ENCODE data around the gene RSPRY1. TPM values are rescaled to one million over a fixed set of nuclear protein-coding genes. Genes with fewer than 3 reads are reported as not detected.

RSPRY1 gene
- total and polyA plus RNA-seq, 9 donors: 18.9 to 33.6 (median 24.2) TPM

DNA sequence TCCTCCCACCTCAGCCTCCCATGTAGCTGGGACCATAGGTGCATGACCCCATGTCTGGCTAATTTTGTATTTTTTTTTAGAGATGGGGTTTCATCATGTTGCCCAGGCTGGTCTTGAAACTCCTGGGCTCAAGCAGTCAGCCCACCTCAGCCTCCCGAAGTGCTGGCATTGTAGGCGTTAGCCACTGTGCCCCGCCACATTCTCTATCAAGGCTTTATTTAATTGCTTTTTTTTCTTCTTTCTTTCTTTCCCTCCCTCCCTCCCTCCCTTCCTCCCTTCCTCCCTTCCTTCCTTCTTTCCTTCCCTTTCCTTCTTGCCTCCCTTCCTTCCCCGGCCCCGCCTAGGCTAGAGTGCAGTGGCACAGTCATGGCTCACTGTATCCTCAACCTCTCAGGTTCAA, 23.7 kb downstream of the RSPRY1 start:
- H3K4me3 ChIP-seq (ENCODE audit: low read length): no peak overlapping the region
- H3K4me1 ChIP-seq (ENCODE audit: control insufficient read depth, insufficient read depth, low read length): no peaks in the 10 kb centered on the region
- no peaks in the 10 kb centered on the region for H3K27me3 ChIP-seq (ENCODE audit: control insufficient read depth, insufficient read depth, low read length)
- no peak for DNase-seq
- WGBS (ENCODE audit: insufficient coverage): 100% methylated on average over 5 of the region's 5 CpGs
- H3K27ac ChIP-seq (ENCODE audit: low read length): no peak overlapping the region
- H3K9me3 ChIP-seq (replicated peaks; ENCODE audit: control insufficient read depth, low read depth, low read length): no peaks in the 10 kb centered on the region
- H3K36me3 ChIP-seq (ENCODE audit: control insufficient read depth, insufficient read depth, low read length): peaks cover 58% of the 10 kb centered on the region

DNA sequence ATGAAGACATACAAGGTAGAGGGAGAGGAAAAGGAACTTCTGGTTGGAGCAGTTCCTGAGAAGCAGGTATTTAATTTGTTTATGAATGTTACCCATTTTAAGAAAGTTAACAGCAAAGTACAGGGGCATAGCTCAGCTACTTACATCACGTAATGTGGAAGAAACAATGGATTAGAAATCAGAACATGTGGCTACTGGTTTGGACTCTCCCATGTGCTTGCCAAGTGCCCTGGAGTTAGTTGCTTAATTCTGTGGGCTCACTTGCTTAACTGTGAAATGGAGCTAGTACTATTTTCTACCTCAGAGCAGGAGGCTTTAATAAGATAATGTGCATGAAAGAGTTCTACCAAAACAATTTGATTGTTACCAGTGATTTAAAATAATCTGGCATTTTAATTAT, 27.3 kb downstream of the RSPRY1 start:
- DNase-seq: no peak
- H3K4me1 ChIP-seq (ENCODE audit: control insufficient read depth, insufficient read depth, low read length): no peaks in the 10 kb centered on the region
- H3K9me3 ChIP-seq (replicated peaks; ENCODE audit: control insufficient read depth, low read depth, low read length): no peaks in the 10 kb centered on the region
- H3K27ac ChIP-seq (ENCODE audit: low read length): no peak overlapping the region
- no peak overlapping the region for H3K4me3 ChIP-seq (ENCODE audit: low read length)
- peaks cover 64% of the 10 kb centered on the region for H3K36me3 ChIP-seq (ENCODE audit: control insufficient read depth, insufficient read depth, low read length)
- WGBS (ENCODE audit: insufficient coverage): no CpG with 5 or more reads among the region's 1 CpG
- H3K27me3 ChIP-seq (ENCODE audit: control insufficient read depth, insufficient read depth, low read length): no peaks in the 10 kb centered on the region

DNA sequence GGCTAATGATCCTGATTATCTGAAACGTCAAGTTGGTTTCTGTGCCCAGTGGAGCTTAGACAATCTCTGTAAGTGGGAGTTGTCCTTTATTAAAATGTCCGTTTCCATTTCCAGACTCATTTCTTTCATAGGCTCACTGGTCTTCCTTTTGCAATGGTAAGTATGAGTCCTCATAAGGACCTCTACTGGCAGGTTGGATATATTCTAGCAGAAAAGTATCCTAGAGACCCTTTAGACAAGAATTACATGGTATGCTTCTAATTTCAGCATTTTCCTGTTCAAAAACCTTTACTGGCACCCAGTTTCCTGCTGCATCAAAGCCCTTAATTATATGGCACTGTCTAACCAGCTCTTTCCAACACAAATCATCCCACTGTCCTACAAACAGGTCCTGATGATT, 30.8 kb downstream of the RSPRY1 start:
- no peaks in the 10 kb centered on the region for H3K4me1 ChIP-seq (ENCODE audit: control insufficient read depth, insufficient read depth, low read length)
- H3K27ac ChIP-seq (ENCODE audit: low read length): no peak overlapping the region
- H3K36me3 ChIP-seq (ENCODE audit: control insufficient read depth, insufficient read depth, low read length): peaks cover 58% of the 10 kb centered on the region
- no peak for DNase-seq
- no CpG with 5 or more reads among the region's 2 CpGs for WGBS (ENCODE audit: insufficient coverage)
- H3K9me3 ChIP-seq (replicated peaks; ENCODE audit: control insufficient read depth, low read depth, low read length): no peaks in the 10 kb centered on the region
- H3K27me3 ChIP-seq (ENCODE audit: control insufficient read depth, insufficient read depth, low read length): no peaks in the 10 kb centered on the region
- no peak overlapping the region for H3K4me3 ChIP-seq (ENCODE audit: low read length)

DNA sequence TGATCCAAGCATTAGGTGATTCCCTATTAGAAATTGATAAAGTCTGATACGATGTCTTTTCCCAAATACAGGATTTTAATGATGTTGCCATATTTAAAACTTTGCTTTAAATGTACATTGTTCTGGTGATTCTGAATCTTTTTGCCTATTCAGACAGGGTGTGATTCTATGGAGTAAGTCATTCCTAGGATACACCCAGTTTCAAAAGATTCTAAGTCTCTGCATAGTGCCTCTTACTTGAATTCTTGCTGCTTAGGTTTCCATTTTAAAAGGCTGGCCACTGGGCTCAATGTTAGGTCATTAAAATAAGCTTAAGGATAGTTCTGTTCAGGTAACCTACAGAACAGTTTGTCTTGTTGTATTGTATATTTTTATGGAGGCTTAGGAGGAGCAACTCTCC, 36.9 kb downstream of the RSPRY1 start:
- no CpG with 5 or more reads among the region's 1 CpG for WGBS (ENCODE audit: insufficient coverage)

DNA sequence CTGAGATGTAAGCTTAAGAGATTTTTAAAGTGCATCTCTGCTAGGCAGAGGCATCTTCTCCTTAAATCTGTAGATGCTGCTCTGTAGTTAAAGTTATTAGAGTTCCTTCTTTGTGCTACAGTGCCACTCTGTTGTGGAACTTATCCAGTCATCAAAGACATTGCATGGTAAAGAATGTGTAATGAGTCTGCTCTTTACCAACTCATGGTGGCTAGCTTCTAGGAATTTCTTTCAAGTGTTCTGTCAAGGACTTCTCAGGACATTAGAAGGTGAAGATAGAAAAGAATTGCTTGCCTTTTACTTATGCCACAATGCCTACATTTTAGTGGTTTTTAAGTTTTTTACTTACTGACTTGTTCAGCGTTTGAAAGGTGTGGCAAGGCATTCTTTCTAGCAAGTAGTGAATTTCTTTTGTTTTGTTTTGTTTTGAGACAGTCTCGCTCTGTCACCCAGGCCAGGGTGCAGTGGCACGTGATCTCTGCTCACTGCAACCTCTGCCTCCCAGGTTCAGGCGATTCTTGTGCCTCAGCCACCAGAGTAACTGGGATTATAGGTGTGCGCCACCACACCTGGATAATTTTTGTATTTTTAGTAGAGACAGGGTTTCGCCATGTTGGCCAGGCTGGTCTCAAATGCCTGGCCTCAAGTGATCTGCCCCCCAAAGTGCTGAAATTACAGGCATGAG, 38.7 kb downstream of the RSPRY1 start:
- H3K4me1 ChIP-seq (ENCODE audit: control insufficient read depth, insufficient read depth, low read length): no peaks in the 10 kb centered on the region
- DNase-seq: no peak
- 93% methylated on average over 3 of the region's 6 CpGs for WGBS (ENCODE audit: insufficient coverage)
- no peak overlapping the region for H3K27ac ChIP-seq (ENCODE audit: low read length)
- no peaks in the 10 kb centered on the region for H3K9me3 ChIP-seq (replicated peaks; ENCODE audit: control insufficient read depth, low read depth, low read length)
- no peak overlapping the region for H3K4me3 ChIP-seq (ENCODE audit: low read length)
- H3K27me3 ChIP-seq (ENCODE audit: control insufficient read depth, insufficient read depth, low read length): no peaks in the 10 kb centered on the region
- peaks cover 57% of the 10 kb centered on the region for H3K36me3 ChIP-seq (ENCODE audit: control insufficient read depth, insufficient read depth, low read length)

More for the DNA sequence above, 36.9 kb downstream of the RSPRY1 start:
- H3K4me3 ChIP-seq (ENCODE audit: low read length): no peak overlapping the region
- peaks cover 53% of the 10 kb centered on the region for H3K36me3 ChIP-seq (ENCODE audit: control insufficient read depth, insufficient read depth, low read length)
- H3K9me3 ChIP-seq (replicated peaks; ENCODE audit: control insufficient read depth, low read depth, low read length): no peaks in the 10 kb centered on the region
- no peaks in the 10 kb centered on the region for H3K4me1 ChIP-seq (ENCODE audit: control insufficient read depth, insufficient read depth, low read length)
- H3K27ac ChIP-seq (ENCODE audit: low read length): no peak overlapping the region
- H3K27me3 ChIP-seq (ENCODE audit: control insufficient read depth, insufficient read depth, low read length): no peaks in the 10 kb centered on the region
- DNase-seq: no peak

DNA sequence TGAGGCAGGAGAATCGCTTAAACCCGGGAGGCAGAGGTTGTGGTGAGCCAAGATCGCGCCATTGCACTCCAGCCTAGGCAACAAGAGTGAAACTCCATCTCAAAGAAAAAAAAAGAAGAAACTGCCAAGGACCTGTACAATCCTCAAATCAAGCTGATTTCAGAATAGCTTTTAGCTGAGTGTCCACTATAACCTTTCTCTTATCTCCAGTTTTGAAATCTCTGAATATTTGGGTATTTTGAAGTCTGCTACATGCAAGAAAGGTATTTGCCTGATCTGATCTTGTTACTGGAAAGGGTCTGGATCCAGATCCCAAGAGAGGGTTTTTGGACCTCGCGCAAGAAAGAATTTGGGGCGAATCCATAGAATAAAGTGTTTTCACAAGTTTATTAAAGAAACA, 39.8 kb downstream of the RSPRY1 start:
- no peaks in the 10 kb centered on the region for H3K4me1 ChIP-seq (ENCODE audit: control insufficient read depth, insufficient read depth, low read length)
- 57% methylated on average over 3 of the region's 7 CpGs for WGBS (ENCODE audit: insufficient coverage)
- peaks cover 56% of the 10 kb centered on the region for H3K36me3 ChIP-seq (ENCODE audit: control insufficient read depth, insufficient read depth, low read length)
- H3K9me3 ChIP-seq (replicated peaks; ENCODE audit: control insufficient read depth, low read depth, low read length): no peaks in the 10 kb centered on the region
- H3K27ac ChIP-seq (ENCODE audit: low read length): no peak overlapping the region
- H3K4me3 ChIP-seq (ENCODE audit: low read length): no peak overlapping the region
- no peak for DNase-seq
- no peaks in the 10 kb centered on the region for H3K27me3 ChIP-seq (ENCODE audit: control insufficient read depth, insufficient read depth, low read length)

DNA sequence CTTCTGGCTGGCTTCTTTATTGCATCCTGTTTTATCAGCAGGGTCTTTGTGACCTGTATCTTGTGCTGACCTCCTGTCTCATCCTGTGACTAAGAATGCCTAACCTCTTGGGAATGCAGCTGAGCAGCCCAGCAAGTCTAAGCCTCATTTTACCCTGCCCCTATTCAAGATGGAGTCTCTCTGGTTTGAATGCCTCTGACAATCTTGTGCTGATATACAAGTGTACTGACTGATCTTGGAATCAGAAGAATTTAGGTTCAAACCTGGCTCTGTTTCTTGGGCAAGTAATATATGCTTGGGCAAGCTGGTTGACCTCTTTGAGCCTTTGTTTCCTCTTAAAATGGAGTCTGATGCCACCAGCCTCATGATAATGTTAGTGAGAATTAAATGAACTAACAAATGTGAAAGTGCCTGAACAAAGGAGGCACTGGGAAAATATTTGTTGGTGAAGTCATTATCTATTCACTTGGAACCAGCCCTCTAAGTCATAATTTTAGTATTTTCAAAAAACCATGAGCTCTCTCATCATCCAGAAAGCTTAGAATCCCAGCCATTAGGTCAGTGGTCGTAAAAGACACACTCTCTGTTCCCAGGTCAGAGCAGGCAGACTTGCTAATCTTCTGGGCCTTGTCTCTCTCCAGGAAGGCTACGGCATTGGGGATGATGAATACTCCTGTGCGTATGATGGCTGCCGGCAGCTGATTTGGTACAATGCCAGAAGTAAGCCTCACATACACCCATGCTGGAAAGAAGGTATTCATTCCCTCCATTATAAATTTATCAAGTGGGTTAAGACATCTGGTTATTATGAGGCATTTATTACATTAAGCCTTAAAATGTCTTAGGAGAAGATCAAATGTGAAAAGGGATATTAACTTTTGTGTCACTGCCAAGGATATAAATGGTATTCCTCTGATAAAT, 40.8 kb downstream of the RSPRY1 start:
- H3K36me3 ChIP-seq (ENCODE audit: control insufficient read depth, insufficient read depth, low read length): peaks cover 57% of the 10 kb centered on the region

DNA sequence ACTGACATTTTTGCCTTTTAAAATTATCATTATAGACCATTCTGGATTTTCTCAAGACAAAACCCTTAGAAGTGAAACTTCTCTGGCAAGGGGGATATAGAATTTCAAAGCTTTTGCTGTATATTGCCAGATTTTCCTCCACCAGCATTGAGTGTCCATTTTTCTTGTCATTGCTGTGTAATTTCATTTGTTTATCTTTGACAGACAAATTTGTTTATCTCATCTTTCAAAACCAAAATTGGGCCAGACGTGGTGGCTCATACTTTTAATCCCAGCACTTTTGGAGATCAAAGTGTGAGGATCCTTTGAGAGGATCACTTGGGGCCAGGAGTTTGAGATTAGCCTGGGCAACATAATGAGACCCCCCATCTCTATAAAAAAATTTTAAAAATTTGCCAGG, 43.0 kb downstream of the RSPRY1 start:
- peaks cover 62% of the 10 kb centered on the region for H3K36me3 ChIP-seq (ENCODE audit: control insufficient read depth, insufficient read depth, low read length)
- no peaks in the 10 kb centered on the region for H3K27me3 ChIP-seq (ENCODE audit: control insufficient read depth, insufficient read depth, low read length)
- H3K4me3 ChIP-seq (ENCODE audit: low read length): no peak overlapping the region
- no peaks in the 10 kb centered on the region for H3K9me3 ChIP-seq (replicated peaks; ENCODE audit: control insufficient read depth, low read depth, low read length)
- H3K4me1 ChIP-seq (ENCODE audit: control insufficient read depth, insufficient read depth, low read length): no peaks in the 10 kb centered on the region
- DNase-seq: no peak
- no CpG with 5 or more reads among the region's 1 CpG for WGBS (ENCODE audit: insufficient coverage)
- no peak overlapping the region for H3K27ac ChIP-seq (ENCODE audit: low read length)

More for the DNA sequence above, 40.8 kb downstream of the RSPRY1 start:
- Histone ChIP-seq H3K4me1 (ENCODE audit: control insufficient read depth, insufficient read depth, low read length) (no peaks in the 10 kb centered on the region), H3K4me3 (ENCODE audit: low read length) (no peak overlapping the region), H3K27me3 (ENCODE audit: control insufficient read depth, insufficient read depth, low read length) (no peaks in the 10 kb centered on the region), H3K27ac (ENCODE audit: low read length) (no peak overlapping the region), H3K9me3 (replicated peaks; ENCODE audit: control insufficient read depth, low read depth, low read length) (no peaks in the 10 kb centered on the region)
- no CpG with 5 or more reads among the region's 4 CpGs for WGBS (ENCODE audit: insufficient coverage)
- DNase-seq: no peak

DNA sequence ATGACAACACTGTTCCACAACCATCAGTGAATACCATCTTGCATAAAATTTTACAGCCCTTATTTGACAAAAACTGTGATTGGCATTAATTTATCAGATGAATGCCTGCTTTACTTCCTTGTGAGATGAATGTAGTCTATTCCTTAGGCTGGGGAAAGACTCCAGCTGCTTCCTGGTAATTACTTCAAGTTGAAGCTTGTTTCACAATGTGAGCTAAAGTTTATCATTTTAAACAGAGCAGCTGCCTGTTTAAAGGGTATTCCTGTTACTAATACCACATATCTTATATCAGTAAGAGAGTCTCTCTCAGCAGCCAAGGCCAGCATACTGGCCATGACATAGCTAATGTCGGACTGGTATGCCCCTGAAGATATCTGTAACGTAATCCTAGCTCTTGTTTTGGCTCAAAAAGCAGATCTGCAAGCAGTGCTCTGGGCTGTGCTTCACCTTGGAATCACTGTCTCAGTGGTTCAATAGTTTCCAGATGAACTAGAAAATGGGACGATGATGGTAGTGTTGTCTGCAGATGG, 45.8 kb downstream of the RSPRY1 start:
- no peaks in the 10 kb centered on the region for H3K9me3 ChIP-seq (replicated peaks; ENCODE audit: control insufficient read depth, low read depth, low read length)
- H3K4me1 ChIP-seq (ENCODE audit: control insufficient read depth, insufficient read depth, low read length): no peaks in the 10 kb centered on the region
- WGBS (ENCODE audit: insufficient coverage): 89% methylated on average over 3 of the region's 3 CpGs
- H3K27ac ChIP-seq (ENCODE audit: low read length): no peak overlapping the region
- H3K4me3 ChIP-seq (ENCODE audit: low read length): no peak overlapping the region
- no peaks in the 10 kb centered on the region for H3K27me3 ChIP-seq (ENCODE audit: control insufficient read depth, insufficient read depth, low read length)
- H3K36me3 ChIP-seq (ENCODE audit: control insufficient read depth, insufficient read depth, low read length): peaks cover 56% of the 10 kb centered on the region
- DNase-seq: no peak

DNA sequence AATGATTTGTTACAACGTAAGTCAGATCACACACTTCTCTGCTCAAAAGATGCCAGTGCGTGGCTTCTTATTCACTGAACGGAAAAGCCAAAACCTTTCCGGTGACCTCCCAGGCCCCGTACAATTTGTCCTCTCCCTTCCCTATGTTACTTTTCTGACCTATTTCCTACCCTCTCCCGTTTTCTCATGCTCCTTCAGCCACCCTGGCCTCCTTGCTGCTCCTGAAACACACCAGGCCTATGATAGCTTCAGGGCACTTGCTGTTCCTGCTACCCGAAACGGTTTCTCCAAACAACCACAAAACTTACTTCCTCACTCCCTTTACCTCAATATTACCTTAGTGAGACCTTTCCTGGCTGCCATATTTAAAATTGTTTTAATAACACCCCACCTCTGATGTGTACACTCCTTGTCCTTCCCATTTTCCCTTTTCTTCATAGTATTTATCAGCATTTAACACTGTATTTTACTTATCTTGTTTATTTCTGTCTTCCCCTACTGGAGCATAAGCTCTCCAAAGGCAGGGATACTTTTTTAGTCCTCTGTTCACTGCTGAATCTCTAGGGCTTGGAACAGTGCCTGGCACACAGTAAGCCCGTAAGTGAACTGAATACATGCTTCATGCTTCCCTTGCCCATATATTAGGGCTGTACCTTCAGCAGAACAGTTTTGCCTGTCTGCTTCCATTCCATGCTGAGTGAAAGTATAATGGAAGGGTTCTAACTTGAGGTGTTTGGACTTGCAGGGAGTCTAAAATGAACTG, 48.0 kb downstream of the RSPRY1 start:
- Histone ChIP-seq H3K36me3 (ENCODE audit: control insufficient read depth, insufficient read depth, low read length) (peaks cover 50% of the 10 kb centered on the region), H3K4me1 (ENCODE audit: control insufficient read depth, insufficient read depth, low read length) (no peaks in the 10 kb centered on the region), H3K9me3 (replicated peaks; ENCODE audit: control insufficient read depth, low read depth, low read length) (no peaks in the 10 kb centered on the region), H3K4me3 (ENCODE audit: low read length) (no peak overlapping the region), H3K27me3 (ENCODE audit: control insufficient read depth, insufficient read depth, low read length) (no peaks in the 10 kb centered on the region), H3K27ac (ENCODE audit: low read length) (no peak overlapping the region)
- 94% methylated on average over 9 of the region's 9 CpGs for WGBS (ENCODE audit: insufficient coverage)
- DNase-seq: no peak
